Kidney tubule cell (primary cell): ENCODE data around the gene CLEC7A.

ENCODE experiments used
- DNase-seq: peaks from one replicate; pipeline ENCODE4 v3.0.0-alpha.2; 2018; ENCODE audit warnings: low spot score

The CLEC7A gene

DNA sequence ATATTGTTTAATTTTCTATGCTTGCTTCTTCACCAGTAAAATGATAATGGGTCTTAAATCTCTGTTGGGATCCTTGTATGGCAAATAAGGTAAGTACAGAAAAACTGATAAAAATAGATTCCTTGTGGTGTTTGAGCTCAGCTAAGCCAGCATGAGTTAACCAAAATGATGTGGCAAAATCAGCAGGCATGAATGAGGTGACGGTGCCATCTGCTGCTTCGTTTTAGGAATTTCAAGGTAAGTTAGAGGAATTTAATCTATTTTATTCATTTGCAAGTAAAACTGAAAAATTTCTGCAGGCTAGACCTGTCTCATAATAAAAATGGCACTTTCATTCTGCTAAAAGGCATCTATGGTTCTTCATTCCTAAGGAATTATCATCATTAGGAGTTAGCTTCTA is 10.0 kb upstream of the CLEC7A start:
- peak; percentile 57 for DNase-seq

DNA sequence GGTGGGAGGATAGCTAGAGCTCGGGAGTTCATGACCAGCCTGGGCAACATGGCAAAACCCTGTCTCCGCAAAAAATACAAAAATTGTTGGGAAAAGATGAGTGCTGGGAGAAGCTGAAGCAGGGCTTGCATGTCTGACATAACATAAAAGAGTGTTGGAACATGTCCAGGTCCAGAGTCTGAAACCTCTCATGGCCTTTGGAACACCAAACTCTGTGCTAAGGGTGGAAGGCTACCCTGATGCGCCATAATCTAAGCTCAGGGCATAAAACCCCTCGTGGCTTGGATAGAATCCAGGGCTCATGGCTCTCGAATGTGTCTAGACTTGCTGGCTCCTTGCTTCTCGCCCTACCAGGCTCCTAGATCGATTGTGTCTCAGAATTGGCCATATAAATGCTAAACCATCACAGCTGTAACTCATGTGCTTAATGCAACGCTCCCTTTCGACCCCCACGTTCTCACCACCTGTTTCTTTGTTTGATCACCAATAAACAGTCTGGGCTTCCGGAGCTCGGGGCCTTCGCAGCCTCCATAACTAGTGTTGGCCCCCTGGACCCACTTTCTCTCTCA is 6.7 kb upstream of the CLEC7A start:
- no peak for DNase-seq

DNA sequence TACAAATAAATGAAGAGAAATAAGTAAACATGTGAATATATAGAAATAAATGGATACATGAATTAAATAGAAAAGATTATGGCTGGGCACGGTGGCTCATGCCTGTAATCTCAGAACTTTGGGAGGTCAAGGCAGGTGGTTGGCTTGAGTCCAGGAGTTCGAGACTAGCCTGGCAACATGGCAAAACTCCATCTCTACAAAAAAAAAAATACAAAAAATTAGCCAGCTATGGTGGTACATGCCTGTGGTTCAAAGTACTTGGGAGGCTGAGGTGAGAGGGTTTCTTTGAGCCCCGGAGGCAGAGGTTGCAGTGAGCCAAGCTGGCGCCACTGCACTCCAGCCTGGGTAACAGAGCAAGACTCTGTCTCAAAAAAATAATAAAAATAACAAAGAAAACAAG is 5.1 kb upstream of the CLEC7A start:
- DNase-seq = no peak

DNA sequence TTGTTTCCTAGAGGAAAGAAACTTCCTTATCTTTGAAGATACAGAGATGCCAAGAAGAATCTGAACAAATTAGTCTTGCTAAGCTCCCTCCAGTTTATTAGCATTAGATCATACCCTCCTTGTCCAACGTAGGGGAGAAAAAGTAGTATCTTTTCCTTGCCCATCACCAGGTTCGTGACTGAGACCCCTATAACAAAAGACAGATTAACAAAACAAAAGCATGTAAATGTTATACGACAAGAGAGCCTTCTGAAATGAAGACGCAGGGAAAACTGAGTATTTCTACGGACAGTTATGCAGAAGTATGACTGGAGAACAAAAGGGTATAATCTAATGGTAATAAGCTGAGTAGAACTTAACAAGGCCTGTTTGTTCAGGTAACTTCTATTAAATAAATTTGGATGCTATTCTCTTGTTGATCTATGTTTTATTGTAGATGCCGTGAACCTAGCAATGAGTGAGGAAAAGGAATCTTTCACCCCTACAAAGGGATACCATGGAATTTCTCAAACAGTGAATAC is 2.9 kb upstream of the CLEC7A start:
- DNase-seq = no peak

DNA sequence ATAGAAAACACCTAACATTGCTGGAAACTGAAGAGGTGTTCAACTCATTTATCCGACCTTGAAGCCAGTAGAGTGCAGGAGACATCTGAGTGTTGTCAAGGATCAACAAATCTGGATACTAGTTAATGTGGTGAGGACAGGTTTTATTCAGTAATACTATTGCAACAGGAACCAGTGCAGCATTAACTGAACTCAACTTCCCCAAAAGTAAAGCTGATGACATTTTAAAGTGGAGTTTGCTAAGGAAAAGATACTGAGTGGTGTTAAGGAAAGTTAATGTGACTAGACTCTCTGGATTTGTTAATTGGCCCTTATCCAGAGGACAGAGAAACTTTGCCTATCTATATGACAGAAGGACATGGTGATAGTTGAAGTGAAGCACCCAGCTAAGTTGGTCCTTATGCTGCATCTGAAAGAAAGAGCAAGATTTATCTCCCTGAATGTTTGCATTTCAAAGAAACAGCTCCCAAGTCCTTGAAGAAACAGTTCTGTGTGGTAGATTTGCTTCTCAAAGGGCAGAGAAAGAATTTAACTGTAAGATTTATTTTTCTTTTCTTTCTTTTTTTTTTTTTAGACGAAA is 1.2 kb upstream of the CLEC7A start:
- no peak for DNase-seq

DNA sequence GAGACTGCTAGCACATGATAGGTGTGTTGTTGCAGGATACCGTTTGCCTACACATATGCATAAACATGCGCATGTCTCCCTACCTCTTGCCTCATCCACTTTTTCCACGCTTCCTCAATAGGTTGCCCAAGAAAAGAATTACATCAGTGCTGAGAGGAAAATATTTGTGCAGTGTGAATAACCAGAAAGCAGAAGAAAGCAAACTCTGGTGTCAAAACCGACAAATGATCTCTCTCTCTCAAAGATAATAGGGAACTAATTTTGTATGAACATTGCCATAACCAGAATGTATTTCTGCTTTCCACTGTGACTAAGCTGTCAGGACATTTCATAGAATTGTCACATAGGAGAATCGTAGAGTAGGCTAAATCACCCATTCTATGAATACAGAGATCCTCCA is 1.3 kb downstream of the CLEC7A start:
- DNase-seq = no peak

DNA sequence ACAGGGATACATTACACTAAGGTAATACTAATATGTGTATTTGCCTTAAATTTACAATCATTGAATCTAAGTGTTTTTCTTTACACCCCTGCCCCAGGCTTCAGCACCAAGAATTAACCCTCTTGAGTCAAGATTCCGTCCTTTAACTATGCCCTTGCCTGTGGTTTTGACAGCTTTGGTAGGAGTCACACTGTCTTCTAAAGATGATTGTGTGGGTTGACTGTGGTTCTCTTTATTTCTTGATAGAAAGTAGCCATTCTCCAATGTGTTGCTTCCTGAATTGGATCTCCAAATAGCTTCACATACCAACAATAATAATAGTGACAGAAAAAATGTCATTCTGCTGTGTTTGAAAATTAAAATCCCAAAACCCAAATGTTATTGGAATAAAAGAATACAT is 3.6 kb downstream of the CLEC7A start:
- DNase-seq = no peak

DNA sequence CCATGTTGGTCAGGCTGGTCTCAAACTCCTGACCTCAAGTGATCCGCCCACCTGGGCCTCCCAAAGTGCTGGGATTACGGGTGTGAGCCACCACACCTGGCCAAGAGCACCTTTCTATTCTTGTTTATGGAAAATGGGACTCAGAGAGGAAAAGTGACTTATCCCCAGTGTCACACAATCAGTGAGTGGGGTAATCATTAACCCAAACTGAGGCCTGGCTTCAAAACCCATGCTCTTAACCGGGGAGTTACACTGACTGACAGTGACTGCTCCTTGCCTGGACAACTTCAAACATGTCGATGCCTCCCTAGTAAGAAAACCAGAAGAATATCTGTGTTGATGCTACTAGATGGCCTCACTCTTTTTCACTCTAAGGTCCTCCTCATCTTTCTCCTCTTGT is 7.3 kb downstream of the CLEC7A start:
- no peak for DNase-seq

DNA sequence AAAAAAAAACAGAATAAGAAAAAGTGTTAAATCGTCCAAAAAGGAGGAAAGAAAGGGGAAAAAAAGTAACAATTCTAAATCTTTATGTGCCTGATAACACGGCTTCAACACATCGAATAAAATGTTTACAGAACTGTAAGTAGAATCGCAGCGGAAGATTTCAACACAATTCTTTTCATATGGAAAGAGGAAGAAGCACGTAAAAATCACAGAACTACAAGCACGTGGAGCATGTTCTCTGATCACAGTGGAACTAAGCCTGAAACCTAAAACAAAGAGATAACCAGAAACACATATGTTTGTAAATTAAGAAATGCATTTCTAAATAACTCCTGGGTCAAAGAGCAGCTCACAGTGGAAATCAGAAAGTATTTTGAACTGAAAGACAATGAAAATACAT is 8.7 kb downstream of the CLEC7A start:
- DNase-seq = no peak

DNA sequence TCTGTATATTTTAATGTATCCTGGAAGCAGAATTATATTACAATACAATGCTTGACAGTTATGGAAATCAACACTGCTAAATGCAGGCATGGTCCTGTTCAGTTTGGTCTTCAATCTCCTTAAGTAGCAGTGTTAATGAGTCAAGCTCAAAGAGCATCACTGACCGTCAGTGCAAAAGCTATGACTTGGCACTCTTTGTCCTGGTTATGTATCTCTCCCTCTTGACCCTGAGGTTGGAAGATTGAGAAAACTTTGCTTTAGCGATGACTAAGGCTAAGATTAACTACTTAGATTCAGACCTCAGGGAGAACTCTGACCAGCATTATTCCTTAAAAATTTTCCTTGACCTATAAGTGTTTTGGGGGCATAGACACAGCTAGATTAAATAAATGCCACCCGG is 10.9 kb downstream of the CLEC7A start:
- no peak for DNase-seq

DNA sequence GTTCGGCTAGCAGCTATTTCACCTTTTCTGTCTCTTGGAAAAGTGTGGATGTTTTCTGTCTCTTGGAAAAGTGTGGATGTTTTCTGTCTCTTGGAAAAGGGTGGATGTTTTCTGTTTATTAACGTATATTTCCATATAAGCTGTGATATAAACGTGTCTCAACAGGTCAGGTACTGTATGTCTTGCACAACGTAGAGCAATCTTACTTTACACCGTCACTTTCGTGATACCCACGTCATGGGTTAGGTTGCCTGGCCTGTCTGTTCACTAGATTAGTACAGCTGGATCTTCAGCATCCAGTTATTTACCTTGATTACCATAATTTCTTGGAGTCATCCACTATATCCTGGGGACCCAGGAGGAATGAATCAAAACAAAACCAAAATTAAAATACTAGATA is 14.1 kb downstream of the CLEC7A start:
- DNase-seq = no peak

DNA sequence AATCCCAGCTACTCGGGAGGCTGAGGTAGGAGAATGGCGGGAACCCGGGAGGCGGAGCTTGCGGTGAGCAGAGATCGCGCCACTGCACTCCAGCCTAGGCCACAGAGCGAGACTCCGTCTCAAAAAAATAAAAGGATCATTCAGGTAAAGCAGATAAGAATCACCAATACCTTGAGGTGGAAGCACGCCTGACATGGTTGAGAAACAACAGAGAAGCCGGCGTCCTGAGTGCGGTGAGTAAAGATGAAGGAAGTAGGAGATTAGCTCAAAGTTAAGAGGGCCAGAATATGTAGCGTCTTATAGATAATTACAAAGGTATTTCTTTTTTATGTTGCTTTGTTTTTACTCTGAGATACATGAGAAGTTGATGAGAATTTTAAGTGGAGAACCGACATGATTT is 14.7 kb downstream of the CLEC7A start:
- no peak for DNase-seq

DNA sequence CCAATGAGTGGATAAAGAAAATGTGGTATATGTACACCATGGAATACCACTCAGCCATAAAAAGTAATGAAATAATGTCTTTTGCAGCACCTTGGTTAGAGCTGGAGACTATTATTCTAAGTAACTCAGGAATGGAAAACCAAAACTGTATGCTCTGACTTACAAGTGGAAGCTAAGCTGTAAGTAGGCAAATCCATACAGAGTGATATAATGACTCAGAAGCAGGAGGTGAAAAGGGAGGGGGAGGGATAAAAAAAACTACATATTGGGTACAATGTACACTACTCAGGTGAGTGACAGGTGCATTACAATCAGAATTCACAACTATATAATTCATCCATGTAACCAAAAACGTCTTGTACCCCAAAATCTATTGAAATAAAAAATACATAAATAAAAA is 16.1 kb downstream of the CLEC7A start:
- no peak for DNase-seq

DNA sequence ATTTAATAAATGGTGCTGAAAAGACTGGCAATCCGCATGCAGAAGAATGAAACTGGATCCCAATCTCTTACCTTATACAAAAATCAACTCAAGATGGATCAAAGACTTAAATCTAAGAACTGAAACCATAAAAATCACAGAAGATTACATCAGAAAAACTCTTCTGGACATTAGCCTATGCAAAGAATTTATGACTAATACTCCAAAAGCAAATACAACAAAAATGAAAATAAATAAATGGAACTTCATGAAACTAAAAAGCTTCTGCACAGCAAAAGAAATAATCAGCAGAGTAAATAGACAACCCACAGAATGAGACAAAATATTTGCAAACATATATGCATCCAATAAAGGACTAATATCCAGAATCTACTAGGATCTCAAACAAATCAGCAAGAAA is 16.9 kb downstream of the CLEC7A start:
- no peak for DNase-seq

DNA sequence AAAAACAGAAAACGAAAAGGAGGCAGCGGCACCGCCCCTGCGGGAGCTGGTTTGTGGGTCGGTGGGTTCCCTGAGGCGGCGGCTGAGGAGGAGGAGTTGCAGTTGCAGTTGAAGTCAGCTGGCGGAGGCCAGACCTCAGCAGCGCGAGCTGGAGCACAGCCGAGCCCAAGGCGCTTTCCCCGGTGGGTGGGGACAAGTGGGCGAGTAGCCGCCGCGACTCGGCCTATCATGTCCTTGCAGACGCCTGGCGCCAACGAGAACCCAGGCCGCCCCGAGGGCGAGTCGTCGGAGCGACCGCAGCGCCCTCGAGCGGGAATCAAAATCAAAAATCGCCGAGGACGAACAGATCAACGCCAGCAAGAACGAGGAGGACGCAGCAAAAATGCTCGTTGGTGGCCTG is 18.5 kb downstream of the CLEC7A start:
- DNase-seq = no peak

DNA sequence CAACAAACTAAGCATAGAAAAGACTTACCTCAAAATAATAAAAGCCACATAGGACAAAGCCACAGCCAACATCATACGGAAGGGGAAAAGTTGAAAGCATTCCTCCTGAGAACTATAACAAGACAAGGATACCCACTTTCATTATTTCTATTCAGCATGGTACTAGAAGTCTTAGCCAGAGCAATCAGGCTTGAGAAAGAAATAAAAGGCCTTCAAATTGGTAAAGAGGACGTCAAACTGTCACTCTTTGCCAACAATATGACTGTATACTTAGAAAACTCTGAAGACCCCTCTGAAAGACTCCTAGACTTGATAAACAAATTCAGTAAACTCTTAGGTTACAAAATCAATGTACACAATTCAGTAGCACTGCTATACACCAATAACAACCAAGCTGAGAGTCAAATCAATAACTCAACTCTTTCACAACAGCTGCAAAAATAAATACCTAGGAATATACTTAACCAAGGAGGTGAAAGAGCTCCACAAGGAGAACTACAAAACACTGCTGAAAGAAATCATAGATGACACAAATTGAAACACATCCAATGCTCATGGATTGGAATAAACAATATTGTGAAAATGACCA is 19.6 kb downstream of the CLEC7A start:
- no peak for DNase-seq

DNA sequence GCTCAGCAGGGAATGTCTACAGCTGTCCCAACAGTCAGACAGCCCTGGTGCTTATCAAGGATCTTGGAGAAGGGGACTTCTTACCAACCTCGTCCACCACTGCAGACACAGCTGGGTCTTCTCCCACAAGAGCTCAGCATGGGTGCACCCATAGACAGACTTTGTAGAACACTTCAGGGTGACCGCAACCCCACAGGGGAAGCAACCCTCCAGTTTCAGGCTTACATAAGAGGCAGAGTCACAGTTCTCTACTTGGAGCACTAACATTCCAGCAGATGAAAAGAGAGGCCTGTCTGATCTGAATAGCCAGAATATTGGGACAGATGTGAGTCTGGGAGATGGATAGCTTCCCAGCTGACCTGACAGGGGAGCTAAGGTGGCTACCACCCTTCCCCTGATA is 27.7 kb downstream of the CLEC7A start:
- DNase-seq = no peak

DNA sequence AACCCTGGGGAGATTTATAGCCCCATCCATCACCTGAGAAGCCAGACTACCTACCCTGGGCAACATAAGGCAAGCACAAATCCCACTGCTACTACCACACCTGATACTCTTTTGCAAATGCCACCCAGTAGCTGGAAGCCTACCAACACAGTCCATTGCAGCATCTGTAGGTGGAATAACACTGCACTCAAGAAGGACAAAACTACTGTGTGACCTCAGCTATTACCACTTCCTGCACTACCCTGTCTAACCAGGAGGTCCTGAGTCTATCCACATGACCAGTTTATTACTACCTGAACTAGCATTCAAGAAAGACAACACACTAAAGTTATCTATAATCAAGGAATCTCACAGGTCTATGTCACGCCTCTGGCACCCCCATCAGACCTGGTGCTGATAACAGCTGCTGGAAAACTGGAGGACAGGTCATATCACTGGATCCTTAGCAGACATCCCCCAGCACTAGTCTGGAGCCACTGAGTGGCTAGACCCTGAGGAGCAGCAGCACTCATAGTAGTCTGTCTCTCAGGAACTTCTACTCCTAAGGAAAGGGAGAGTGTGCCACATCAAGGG is 28.3 kb downstream of the CLEC7A start:
- DNase-seq = no peak

DNA sequence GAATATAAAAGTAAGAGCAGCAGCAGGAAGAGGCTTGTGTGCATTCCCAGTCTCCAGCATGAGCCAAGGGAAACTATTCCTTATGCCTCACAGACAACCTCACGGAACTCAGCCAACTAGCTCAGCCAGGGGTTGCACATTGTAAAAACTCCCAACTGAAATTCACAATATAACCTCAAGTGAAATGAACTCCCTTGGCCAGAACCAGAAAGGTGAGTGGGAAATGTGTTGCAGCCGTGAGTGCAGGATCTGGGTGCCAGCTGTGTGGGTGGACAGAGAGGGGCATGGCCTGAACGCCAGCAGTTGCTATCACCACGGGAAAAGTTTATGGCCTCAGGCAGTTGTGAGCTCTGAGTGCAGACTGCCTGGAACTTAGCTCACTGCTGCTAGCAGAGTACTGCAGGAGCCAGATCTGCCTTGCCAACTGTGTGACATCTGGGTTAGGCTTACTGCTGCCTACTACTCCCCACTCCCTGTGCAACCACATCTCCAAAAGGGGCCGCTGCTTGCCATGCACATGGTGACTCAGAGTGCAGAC is 28.9 kb downstream of the CLEC7A start:
- DNase-seq = no peak

DNA sequence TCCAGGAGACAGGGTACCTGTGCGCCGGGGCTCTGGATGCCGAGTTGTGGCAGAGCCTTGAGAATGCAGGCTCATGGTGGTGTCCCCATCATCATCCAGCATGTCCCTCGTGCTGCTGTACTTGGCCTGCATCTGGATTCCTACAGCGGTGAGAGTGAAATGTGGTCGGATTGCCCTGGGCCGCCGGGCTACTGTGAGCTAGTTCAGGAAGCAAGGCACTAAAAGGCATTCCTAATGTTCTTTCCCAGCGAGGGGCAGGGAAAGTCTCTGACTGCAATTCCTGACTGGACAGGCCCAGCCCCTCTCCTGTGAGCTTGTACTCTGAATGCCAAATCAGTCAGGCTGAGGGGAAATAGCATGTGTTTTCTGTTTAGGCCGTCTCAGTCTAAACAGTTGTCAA is 31.2 kb downstream of the CLEC7A start, which contains the start of gene CLEC1A:
TSS of gene CLEC1A (minus strand) at position 195 of the 400 bp plus-strand sequence. CDS start at position 132, 63 bp downstream.
- DNase-seq = no peak

DNA sequence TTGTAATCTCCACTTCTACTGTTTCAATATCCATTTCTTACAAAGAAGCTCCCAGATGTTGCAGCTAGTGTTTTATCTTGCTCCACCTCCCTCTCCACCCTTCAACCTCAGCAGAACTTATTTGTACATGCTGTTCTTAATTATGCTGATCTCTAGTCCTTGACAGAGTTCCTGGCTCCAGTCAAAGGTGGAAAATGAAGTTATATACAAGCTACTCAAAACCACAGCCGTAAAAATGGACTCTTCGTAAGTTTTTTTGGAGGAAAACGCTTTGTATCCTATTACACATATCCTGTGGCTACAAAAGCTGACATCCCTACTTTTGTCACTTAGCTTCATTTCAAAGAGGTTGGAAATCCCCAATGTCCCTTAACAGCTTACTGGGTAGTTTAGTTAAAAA is 32.5 kb downstream of the CLEC7A start:
- no peak for DNase-seq

DNA sequence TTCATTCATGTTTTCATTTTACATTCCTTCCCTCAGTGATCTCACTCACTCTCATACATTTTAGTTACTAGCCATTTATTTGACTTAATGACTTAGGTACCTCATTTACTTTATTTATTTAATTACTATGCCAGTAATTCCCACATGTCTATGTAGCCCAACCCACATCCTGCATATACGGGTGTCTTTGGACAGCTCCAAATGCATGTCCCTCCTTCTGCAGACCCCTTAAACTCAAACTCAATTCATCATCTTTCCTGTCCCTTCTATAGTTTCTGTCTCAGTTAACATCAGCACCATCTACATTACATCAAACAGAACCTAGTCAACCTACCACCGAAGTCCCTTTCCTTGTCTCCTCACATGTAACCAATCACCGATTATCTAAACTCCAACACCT is 34.0 kb downstream of the CLEC7A start:
- no peak for DNase-seq
